ENCODE results near the gene SASH1.

Gene SASH1

DNA sequence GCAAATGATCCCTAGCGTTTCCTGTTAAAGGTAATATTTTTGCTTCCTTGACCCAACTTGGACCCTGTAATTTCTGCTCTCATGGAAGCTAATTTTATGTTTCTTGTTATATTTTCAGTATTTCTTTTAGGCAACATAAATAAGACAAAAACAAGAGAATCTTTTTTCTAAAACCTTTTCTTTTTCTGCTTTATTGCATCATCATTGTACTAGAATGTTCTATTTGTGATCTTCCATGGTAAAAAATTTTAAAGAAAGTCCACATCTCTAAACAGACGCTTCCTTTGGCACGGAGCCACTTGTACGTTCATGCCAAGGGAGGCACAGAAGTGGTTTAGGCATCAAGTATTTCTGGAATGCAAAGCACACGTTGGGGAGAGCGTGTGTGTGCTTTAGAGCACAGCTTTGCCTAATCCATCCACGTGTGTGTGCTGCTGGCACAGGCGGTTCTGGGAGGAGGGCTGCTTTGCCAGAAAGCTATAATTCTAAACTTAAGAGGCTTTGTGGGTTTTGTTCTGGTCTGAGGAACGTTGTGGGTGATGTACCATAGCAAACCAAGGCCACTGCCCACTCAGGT is 98.3 kb downstream of the SASH1 start:
- FAIRE-seq, result peak; percentile 32
- no peak for DNase-seq (ENCODE audit: insufficient read length, low spot score)
- TF ChIP-seq, protein P1, sequence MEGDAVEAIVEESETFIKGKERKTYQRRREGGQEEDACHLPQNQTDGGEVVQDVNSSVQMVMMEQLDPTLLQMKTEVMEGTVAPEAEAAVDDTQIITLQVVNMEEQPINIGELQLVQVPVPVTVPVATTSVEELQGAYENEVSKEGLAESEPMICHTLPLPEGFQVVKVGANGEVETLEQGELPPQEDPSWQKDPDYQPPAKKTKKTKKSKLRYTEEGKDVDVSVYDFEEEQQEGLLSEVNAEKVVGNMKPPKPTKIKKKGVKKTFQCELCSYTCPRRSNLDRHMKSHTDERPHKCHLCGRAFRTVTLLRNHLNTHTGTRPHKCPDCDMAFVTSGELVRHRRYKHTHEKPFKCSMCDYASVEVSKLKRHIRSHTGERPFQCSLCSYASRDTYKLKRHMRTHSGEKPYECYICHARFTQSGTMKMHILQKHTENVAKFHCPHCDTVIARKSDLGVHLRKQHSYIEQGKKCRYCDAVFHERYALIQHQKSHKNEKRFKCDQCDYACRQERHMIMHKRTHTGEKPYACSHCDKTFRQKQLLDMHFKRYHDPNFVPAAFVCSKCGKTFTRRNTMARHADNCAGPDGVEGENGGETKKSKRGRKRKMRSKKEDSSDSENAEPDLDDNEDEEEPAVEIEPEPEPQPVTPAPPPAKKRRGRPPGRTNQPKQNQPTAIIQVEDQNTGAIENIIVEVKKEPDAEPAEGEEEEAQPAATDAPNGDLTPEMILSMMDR (IDR thresholded peaks at IDR 0.05; ENCODE audit: insufficient read depth, missing control alignments), result no peak

DNA sequence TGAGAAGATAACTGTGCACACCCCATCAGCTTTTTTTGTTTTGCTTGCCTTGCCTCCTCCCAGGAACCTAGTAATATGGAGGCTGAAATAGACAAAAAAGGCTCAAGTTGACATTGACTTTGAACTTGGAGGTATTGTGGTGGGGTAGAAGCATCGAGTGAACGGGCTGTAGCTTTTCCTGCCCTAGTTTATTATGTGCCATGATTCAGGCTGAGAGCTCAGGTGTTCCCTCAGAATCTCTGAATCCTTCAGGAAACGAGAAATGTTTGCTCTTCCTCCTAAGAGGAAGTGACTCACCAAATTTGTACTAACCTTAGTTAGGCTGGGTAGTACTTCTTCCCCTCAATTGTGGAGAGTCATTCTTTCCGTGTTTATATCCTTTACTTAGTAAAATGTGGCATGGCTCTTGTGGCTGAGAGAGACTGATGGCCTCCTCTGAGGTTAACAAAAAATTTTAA is 98.8 kb downstream of the SASH1 start:
- DNase-seq (ENCODE audit: insufficient read length, low spot score) (no peak), FAIRE-seq (no peak)

DNA sequence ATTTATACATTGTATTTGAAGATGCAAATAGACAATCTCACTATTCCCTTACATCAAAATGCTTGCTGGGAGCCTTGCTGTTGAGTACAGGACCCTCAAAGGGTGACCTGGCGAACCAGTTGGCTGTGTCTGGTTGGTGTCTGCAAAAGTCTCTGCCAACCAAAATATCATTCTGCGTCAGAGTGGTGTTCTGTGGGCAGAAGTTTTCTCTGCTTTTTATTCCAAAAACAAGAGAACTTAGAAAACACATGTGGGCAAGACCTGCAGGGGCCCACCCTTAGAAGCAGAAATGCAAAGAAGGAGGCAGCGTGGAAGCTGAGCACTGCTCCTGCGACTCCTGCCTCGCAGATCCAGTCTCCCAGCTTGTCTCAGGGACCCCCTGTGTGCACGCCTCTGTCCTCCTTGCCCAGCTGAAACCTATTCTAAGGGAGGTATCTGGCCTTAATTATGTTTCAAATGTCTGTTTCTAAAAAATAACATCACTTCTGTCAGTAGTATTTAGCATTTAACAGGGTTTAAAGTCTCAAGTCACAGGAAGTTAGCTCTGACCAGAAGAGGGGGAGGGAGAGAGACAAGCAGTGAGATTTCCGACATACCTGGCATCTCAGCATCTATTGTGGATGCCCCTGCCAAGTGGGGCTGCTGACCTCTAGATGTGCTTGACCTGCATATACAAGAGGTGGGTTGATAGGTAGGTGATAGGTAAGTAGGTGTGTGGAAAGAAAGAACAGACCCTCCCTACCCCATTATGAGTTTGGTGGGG is 101.3 kb downstream of the SASH1 start:
- FAIRE-seq, result no peak
- TF ChIP-seq, protein P1 (IDR thresholded peaks at IDR 0.05; ENCODE audit: insufficient read depth, missing control alignments), result no peak
- DNase-seq (ENCODE audit: insufficient read length, low spot score), result no peak

More for the DNA sequence above, 98.8 kb downstream of the SASH1 start:
- TF ChIP-seq, protein P1 (IDR thresholded peaks at IDR 0.05; ENCODE audit: insufficient read depth, missing control alignments), result no peak

DNA sequence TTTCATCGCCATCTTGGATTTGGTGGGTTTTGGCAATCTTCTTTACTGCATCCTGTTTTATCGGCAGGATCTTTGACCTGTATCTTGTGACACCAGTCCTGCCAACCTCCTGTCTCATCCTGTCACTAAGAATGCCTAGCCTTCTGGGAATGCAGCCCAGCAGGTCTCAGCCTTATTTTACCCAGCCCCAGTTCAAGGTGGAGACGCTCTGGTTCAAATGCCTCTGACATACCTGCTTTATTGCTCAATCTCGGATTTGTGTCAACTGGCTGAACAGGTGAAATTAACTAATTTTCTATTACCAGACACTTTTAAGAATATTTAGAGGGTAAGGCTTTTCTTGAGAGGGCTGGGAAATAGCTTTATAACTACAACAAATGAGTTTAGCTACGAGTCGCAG is 102.5 kb downstream of the SASH1 start:
- FAIRE-seq, result no peak
- no peak for DNase-seq (ENCODE audit: insufficient read length, low spot score)
- TF ChIP-seq, protein P1 (IDR thresholded peaks at IDR 0.05; ENCODE audit: insufficient read depth, missing control alignments), result no peak

DNA sequence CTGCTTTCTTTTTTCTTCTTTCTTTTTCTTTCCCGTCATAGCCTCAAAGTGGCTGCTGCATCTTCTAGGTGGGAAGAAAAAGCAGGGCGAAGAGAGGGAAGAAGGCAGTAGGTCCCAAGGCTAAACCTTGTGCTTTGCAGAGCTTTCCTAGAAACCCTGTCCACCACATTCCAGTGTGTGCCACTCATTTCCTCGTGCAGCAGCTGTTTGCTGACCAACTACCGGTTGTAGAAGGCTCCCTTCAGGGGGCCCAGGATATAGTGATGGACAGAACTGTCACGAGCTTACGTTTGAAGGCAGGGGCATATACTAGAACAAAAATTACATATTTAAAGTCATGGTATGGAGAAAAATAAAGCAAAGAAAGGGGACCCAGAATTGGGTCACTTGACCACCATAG is 103.0 kb downstream of the SASH1 start:
- TF ChIP-seq, protein P1 (IDR thresholded peaks at IDR 0.05; ENCODE audit: insufficient read depth, missing control alignments), result no peak
- FAIRE-seq (no peak), DNase-seq (ENCODE audit: insufficient read length, low spot score) (no peak)

GRCh38 chr6:148446681-148447080 is 104.0 kb downstream of the SASH1 start:
- no peak for FAIRE-seq
- DNase-seq (ENCODE audit: insufficient read length, low spot score), result no peak
- TF ChIP-seq, protein P1 (IDR thresholded peaks at IDR 0.05; ENCODE audit: insufficient read depth, missing control alignments), result no peak
